AG04450 (cell line): ENCODE measurements around the gene CHD6. TPM values are rescaled to one million over a fixed set of nuclear protein-coding genes. Genes with fewer than 3 reads are reported as not detected.

Experiments
- CTCF ChIA-PET: fragments of 300-600, 350-600 bp; formaldehyde crosslinking; extraction: SDS; loops from one replicate; lab custom pipeline; 2022; ENCODE audit warnings: antibody characterized with exemption, inconsistent platforms; lab: Charles Lee
- POLR2A ChIA-PET: fragments of 350-600 bp; formaldehyde crosslinking; extraction: SDS; loops from one replicate; lab custom pipeline; 2021; ENCODE audit warnings: antibody characterized with exemption, inconsistent platforms; lab: Yijun Ruan, JAX
- DNase-seq: peaks from one replicate; pipeline ENCODE4 v3.0.0-alpha.2; 2011; ENCODE audit warnings: low read depth, low spot score
- H3K27ac ChIP-seq: one replicate; pipeline ENCODE4 v1.5.1; 2012; ENCODE audit warnings: low read depth, low read length, control low read depth
- H3K27me3 ChIP-seq: one replicate; pipeline ENCODE4 v1.6.0; 2012; ENCODE audit warnings: low read length; ENCODE audit not compliant: control insufficient read depth, insufficient read depth
- H3K4me3 ChIP-seq: 2 replicates; pipeline ENCODE4 v1.5.1; 2011; ENCODE audit warnings: mild to moderate bottlenecking, low read depth, low read length, control low read depth
- H3K9me3 ChIP-seq: 2 replicates; pipeline ENCODE4 v1.5.1; 2012; ENCODE audit warnings: low read length; ENCODE audit not compliant: control insufficient read depth, insufficient read depth
- polyA plus RNA-seq: library from polyadenylated mRNA; depleted of rRNA; stranded (reverse); fragments of >200 nt; gene quantifications from 2 replicates; pipeline ENCODE4 v1.2.3, GENCODE V29; 2011
- TF ChIP-seq, protein P1 (sequence below): IDR thresholded peaks from 2 replicates; pipeline ENCODE4 v1.5.1; 2011; ENCODE audit warnings: low read depth, low read length, control low read depth, inconsistent platforms

The CHD6 gene
- polyA plus RNA-seq, 1 experiment: 21.7 TPM

DNA sequence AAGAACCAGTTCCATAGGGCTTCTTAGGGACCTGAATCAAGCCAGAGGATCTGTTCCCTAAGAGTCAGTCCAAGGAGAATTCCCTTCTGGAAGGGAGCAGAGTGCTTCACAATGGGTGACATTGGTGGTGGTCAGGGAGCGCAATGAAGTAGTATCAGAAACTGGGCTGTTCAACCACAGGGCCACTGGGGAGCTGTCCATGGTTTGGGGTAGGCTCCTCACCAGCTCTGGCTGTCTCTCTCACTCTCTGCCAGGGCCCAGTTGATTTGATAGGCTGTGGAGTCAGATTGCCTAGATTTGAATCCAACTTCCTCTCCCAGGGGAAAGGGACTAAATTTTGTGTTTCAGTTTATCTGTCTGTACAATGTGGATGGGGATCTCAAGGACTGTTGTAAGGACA is 36.7 kb upstream of the CHD6 start:
- ChIA-PET CTCF (no interaction called here), POLR2A (no interaction called here)
- no peak for DNase-seq
- H3K9me3 ChIP-seq: no peaks in the 10 kb centered on the region
- peaks cover 5% of the 10 kb centered on the region for H3K27me3 ChIP-seq
- TF ChIP-seq, protein P1, sequence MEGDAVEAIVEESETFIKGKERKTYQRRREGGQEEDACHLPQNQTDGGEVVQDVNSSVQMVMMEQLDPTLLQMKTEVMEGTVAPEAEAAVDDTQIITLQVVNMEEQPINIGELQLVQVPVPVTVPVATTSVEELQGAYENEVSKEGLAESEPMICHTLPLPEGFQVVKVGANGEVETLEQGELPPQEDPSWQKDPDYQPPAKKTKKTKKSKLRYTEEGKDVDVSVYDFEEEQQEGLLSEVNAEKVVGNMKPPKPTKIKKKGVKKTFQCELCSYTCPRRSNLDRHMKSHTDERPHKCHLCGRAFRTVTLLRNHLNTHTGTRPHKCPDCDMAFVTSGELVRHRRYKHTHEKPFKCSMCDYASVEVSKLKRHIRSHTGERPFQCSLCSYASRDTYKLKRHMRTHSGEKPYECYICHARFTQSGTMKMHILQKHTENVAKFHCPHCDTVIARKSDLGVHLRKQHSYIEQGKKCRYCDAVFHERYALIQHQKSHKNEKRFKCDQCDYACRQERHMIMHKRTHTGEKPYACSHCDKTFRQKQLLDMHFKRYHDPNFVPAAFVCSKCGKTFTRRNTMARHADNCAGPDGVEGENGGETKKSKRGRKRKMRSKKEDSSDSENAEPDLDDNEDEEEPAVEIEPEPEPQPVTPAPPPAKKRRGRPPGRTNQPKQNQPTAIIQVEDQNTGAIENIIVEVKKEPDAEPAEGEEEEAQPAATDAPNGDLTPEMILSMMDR: no peak
- H3K4me3 ChIP-seq: no peak overlapping the region
- H3K27ac ChIP-seq: no peak overlapping the region

DNA sequence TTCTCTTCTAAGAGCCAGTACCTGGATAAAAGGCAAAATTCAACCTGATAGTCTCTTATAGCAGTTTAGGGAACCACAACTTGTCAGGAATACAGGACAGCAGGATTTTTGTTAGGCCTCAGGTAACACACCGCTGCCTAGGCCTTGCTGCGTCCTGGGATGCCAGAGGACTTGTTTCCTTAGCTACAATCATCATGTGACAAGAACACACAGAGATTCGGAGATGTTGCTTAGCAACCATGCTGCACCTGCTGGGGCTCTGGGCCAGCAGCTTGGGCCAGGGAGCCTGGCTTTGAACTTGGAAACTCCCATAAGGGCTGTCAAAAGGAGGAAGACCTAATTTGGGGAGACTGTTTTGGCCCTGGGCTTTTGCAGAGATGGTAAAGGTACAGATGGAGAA is 36.1 kb upstream of the CHD6 start:
- CTCF ChIA-PET: no interaction called here

DNA sequence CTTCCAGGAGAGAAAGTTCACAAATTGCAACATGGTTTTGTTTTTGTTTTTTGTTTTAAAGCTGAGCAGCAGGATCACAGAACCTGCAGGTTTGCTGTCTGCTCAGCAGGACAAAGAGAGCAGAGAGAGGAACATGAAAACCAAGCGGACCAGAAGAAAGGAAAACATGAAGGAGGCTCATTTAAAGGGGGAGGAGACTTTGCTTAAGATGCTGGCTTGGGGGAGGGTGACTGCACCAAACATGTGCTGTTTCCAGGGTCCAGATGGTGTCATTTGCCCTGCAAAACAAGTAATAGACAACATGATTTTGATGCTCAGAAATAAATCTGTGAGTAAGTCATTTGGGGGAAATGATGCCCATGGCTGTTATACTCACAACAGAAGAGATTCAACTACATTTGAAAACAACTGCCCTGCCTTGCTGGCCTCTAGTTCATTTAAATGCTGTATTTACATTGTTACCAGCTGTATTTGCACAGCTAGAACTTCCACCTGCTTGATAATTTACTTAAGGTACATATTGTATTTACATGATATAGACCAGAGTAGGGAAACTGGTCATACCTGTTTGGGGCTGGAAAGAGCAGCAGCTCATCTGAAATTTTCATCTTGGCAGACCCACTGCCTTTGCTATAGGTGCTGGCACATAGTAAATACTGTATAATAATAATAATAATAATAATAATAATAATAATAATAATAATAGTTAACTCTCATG is 32.2 kb upstream of the CHD6 start:
- TF ChIP-seq, protein P1: no peak
- CTCF ChIA-PET: no interaction called here
- Histone ChIP-seq H3K27me3 (peaks cover 10% of the 10 kb centered on the region), H3K27ac (no peak overlapping the region), H3K4me3 (no peak overlapping the region), H3K9me3 (no peaks in the 10 kb centered on the region)
- POLR2A ChIA-PET: no interaction called here
- no peak for DNase-seq

More for the DNA sequence above, 36.1 kb upstream of the CHD6 start:
- Histone ChIP-seq H3K27me3 (peaks cover 5% of the 10 kb centered on the region), H3K4me3 (no peak overlapping the region), H3K27ac (no peak overlapping the region), H3K9me3 (no peaks in the 10 kb centered on the region)
- DNase-seq: no peak
- POLR2A ChIA-PET: no interaction called here
- TF ChIP-seq, protein P1: no peak

DNA sequence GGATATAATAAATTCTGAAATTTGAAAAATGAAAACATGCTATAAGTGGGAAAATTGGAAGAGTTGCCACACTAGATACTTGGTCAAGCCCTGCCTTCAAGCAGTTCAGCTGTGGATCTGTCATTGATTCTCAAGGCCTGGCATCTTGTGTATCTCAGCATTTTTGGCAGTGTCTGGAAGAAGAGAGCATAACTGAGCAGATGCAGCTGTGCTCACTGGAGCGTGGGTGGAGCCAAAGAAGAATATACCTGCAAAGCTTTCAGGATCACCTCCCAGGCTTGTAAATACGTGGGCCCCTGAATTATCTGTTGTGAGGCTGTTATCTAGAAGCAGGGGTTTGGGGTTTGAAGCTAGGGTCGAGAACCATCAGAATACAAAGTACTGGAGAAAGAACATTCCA is 31.3 kb upstream of the CHD6 start:
- Histone ChIP-seq H3K4me3 (no peak overlapping the region), H3K27me3 (peaks cover 11% of the 10 kb centered on the region), H3K27ac (no peak overlapping the region), H3K9me3 (no peaks in the 10 kb centered on the region)
- ChIA-PET POLR2A (no interaction called here), CTCF (no interaction called here)
- TF ChIP-seq, protein P1: no peak
- DNase-seq: no peak

DNA sequence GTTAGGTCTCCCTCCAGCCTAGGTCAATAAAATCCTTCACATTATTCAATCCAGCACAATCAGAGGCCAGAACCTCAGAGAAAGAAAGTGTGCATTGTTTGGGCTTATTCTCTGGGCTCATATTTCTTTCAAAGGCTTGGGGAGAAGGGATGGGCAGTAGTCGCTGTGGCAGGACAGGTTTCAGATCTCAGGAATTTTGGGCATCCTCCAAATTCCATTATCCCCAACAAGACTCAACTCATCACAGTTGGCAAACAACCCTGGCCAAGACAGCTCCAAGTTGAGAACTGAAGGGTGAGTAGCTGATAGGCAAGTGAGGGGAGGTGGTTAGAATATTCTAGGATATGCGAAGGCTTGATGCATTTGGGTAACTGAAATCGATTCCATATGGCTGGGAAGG is 27.2 kb upstream of the CHD6 start:
- no peaks in the 10 kb centered on the region for H3K9me3 ChIP-seq
- H3K4me3 ChIP-seq: no peak overlapping the region
- DNase-seq: no peak
- ChIA-PET CTCF (no interaction called here), POLR2A (no interaction called here)
- H3K27me3 ChIP-seq: peaks cover 9% of the 10 kb centered on the region
- no peak overlapping the region for H3K27ac ChIP-seq
- TF ChIP-seq, protein P1: no peak
